Gastrocnemius medialis (tissue), 4 donors: Measurements from ENCODE around the gene PYDC2.

Source experiments
- CTCF ChIP-seq, 5 experiments: fragments of 450-650 bp in 3 of 5; fragments of 200-600 bp in 2 of 5; sonication (generic) in 2 of 5; IDR thresholded peaks in 4 of 5; conservative IDR thresholded peaks in 1 of 5; 1 replicate in 4 of 5; 2 replicates in 1 of 5; pipeline ENCODE4 v1.5.1; 2016 to 2019; ENCODE audit warnings: antibody characterized with exemption in 5 of 5, mild to moderate bottlenecking in 3 of 5, moderate library complexity in 3 of 5
- POLR2A ChIP-seq, 2 donors: fragments of 450-650 bp; IDR thresholded peaks; one replicate each; pipeline ENCODE4 v1.6.1; 2017; ENCODE audit warnings: antibody characterized with exemption in 2 of 2, mild to moderate bottlenecking in 2 of 2, moderate library complexity in 2 of 2

- TF ChIP-seq POLR2A (IDR thresholded peaks at IDR 0.05) (no peak), CTCF (IDR thresholded peaks at IDR 0.05 in 4 of 5, conservative IDR thresholded peaks at IDR 0.05 in 1 of 5) (no peak)
Measured at GRCh38 chr3:191420771-191421170, 40.2 kb upstream of the PYDC2 start.
